Suprapubic skin (tissue), 4 donors: ENCODE results near the gene GFOD1.

Source experiments
- CTCF ChIP-seq, 2 donors: fragments of 200-600 bp in 1 of 2; fragments of 450-650 bp in 1 of 2; sonication (generic) in 1 of 2; IDR thresholded peaks; one replicate each; pipeline ENCODE4 v1.5.1; 2016 to 2019; ENCODE audit warnings: antibody characterized with exemption in 2 of 2, mild to moderate bottlenecking in 1 of 2, moderate library complexity in 1 of 2
- EP300 ChIP-seq: sonication (generic); formaldehyde crosslinking; IDR thresholded peaks from one replicate; pipeline ENCODE4 v1.6.1; 2017; ENCODE audit warnings: antibody characterized with exemption
- POLR2A ChIP-seq, 2 donors: fragments of 450-650 bp; IDR thresholded peaks; one replicate each; pipeline ENCODE4 v1.6.1; 2017; ENCODE audit warnings: antibody characterized with exemption in 2 of 2, mild to moderate bottlenecking in 2 of 2, moderate library complexity in 2 of 2
- POLR2AphosphoS5 ChIP-seq, 3 donors: sonication (generic); formaldehyde crosslinking; IDR thresholded peaks; one replicate each; pipeline ENCODE4 v1.6.1; 2017; ENCODE audit warnings: antibody characterized with exemption in 3 of 3

GRCh38 chr6:13500264-13500663 lies 12.9 kb upstream of the GFOD1 start:
- no peak for TF ChIP-seq EP300
- no peak for TF ChIP-seq CTCF (IDR thresholded peaks at IDR 0.05)
- TF ChIP-seq POLR2A (IDR thresholded peaks at IDR 0.05) = no peak
- no peak for TF ChIP-seq POLR2AphosphoS5 (IDR thresholded peaks at IDR 0.05)
